Activated naive CD8-positive, alpha-beta T cell (primary cell): Measurements from ENCODE around the gene FAM3C.
"Not testable (repeated sequence)": the region's sequence is repeated elsewhere in the genome, so short reads cannot be mapped to it uniquely, and the experiment has no call there.

Experiments used
- H3K27ac Mint-ChIP-seq: one replicate; pipeline ENCODE4 v1.8.0; 2021; ENCODE audit warnings: mixed read lengths
- H3K27me3 Mint-ChIP-seq: one replicate; pipeline ENCODE4 v1.8.0; 2021; ENCODE audit warnings: mixed read lengths
- H3K36me3 Mint-ChIP-seq: one replicate; pipeline ENCODE4 v1.8.0; 2021; ENCODE audit warnings: mixed read lengths
- H3K4me1 Mint-ChIP-seq: one replicate; pipeline ENCODE4 v1.8.0; 2021; ENCODE audit warnings: low read depth, mixed read lengths
- H3K4me3 Mint-ChIP-seq: one replicate; pipeline ENCODE4 v1.8.0; 2021; ENCODE audit warnings: mild to moderate bottlenecking, mixed read lengths
- H3K9me3 Mint-ChIP-seq: one replicate; pipeline ENCODE4 v1.8.0; 2021; ENCODE audit warnings: low read depth, mixed read lengths

The FAM3C gene

GRCh38 chr7:121395961-121396757 lies at the start of gene FAM3C:
TSS of gene FAM3C (minus strand) at chr7:121396308. CDS start at chr7:121382969, 13,339 bp downstream.
- Mint-ChIP-seq H3K27ac (peak within 1 kb of the TSS; percentile 95), H3K36me3 (peaks cover 4% of the 10 kb centered on the region), H3K9me3 (no peaks in the 10 kb centered on the region), H3K4me3 (peak within 1 kb of the TSS; percentile 96), H3K4me1 (peaks cover 40% of the 10 kb centered on the region), H3K27me3 (no peaks in the 10 kb centered on the region)

GRCh38 chr7:121442845-121443244 lies 46.7 kb upstream of the FAM3C start:
- Mint-ChIP-seq H3K4me3 (no peak overlapping the region), H3K9me3 (no peaks in the 10 kb centered on the region), H3K27me3 (no peaks in the 10 kb centered on the region), H3K4me1 (peaks cover 33% of the 10 kb centered on the region), H3K27ac (peak overlapping the region; percentile 10), H3K36me3 (no peaks in the 10 kb centered on the region)

GRCh38 chr7:121440857-121441503 lies 44.9 kb upstream of the FAM3C start:
- Mint-ChIP-seq H3K4me3 (peak overlapping the region; percentile 53), H3K36me3 (no peaks in the 10 kb centered on the region), H3K4me1 (peaks cover 39% of the 10 kb centered on the region), H3K27ac (peak overlapping the region; percentile 36), H3K27me3 (no peaks in the 10 kb centered on the region), H3K9me3 (no peaks in the 10 kb centered on the region)

- H3K9me3 Mint-ChIP-seq, H3K36me3 Mint-ChIP-seq, H3K27me3 Mint-ChIP-seq: not testable (repeated sequence)
- Mint-ChIP-seq H3K27ac (peak overlapping the region; percentile 86), H3K4me3 (peak overlapping the region; percentile 78), H3K4me1 (peaks cover 39% of the 10 kb centered on the region)
Measured at GRCh38 chr7:121438043-121438955, 42.2 kb upstream of the FAM3C start.

- Mint-ChIP-seq H3K27me3 (no peaks in the 10 kb centered on the region), H3K36me3 (no peaks in the 10 kb centered on the region), H3K4me3 (no peak overlapping the region), H3K27ac (peak overlapping the region; percentile 86), H3K9me3 (no peaks in the 10 kb centered on the region), H3K4me1 (peaks cover 35% of the 10 kb centered on the region)
Measured at GRCh38 chr7:121437470-121437869, 41.4 kb upstream of the FAM3C start.

- Mint-ChIP-seq H3K9me3 (no peaks in the 10 kb centered on the region), H3K4me3 (no peak overlapping the region), H3K27ac (no peak overlapping the region), H3K27me3 (no peaks in the 10 kb centered on the region), H3K4me1 (peaks cover 33% of the 10 kb centered on the region), H3K36me3 (no peaks in the 10 kb centered on the region)
Measured at GRCh38 chr7:121436688-121437087, 40.6 kb upstream of the FAM3C start.

GRCh38 chr7:121436136-121436535 lies 40.0 kb upstream of the FAM3C start:
- Mint-ChIP-seq H3K4me1 (peaks cover 27% of the 10 kb centered on the region), H3K4me3 (no peak overlapping the region), H3K27ac (no peak overlapping the region), H3K36me3 (no peaks in the 10 kb centered on the region), H3K9me3 (no peaks in the 10 kb centered on the region), H3K27me3 (no peaks in the 10 kb centered on the region)

- H3K27ac Mint-ChIP-seq: no peak overlapping the region
- H3K9me3 Mint-ChIP-seq: no peaks in the 10 kb centered on the region
- H3K27me3 Mint-ChIP-seq: no peaks in the 10 kb centered on the region
- no peaks in the 10 kb centered on the region for H3K36me3 Mint-ChIP-seq
- no peak overlapping the region for H3K4me3 Mint-ChIP-seq
- peaks cover 16% of the 10 kb centered on the region for H3K4me1 Mint-ChIP-seq
Measured at GRCh38 chr7:121433775-121434174, 37.7 kb upstream of the FAM3C start.

- not testable (repeated sequence) for H3K9me3 Mint-ChIP-seq, H3K4me3 Mint-ChIP-seq, H3K27ac Mint-ChIP-seq, H3K36me3 Mint-ChIP-seq, H3K27me3 Mint-ChIP-seq, H3K4me1 Mint-ChIP-seq
Measured at GRCh38 chr7:121432486-121432885, 36.4 kb upstream of the FAM3C start.

GRCh38 chr7:121431996-121432395 lies 35.9 kb upstream of the FAM3C start:
- H3K27ac Mint-ChIP-seq: no peak overlapping the region

GRCh38 chr7:121431389-121431995 lies 35.4 kb upstream of the FAM3C start:
- H3K27me3 Mint-ChIP-seq: no peaks in the 10 kb centered on the region
- no peaks in the 10 kb centered on the region for H3K36me3 Mint-ChIP-seq
- no peak overlapping the region for H3K4me3 Mint-ChIP-seq
- H3K27ac Mint-ChIP-seq: no peak overlapping the region
- H3K4me1 Mint-ChIP-seq: no peaks in the 10 kb centered on the region
- no peaks in the 10 kb centered on the region for H3K9me3 Mint-ChIP-seq

More at GRCh38 chr7:121431996-121432395, 35.9 kb upstream of the FAM3C start:
- no peaks in the 10 kb centered on the region for H3K9me3 Mint-ChIP-seq
- no peak overlapping the region for H3K4me3 Mint-ChIP-seq
- H3K27me3 Mint-ChIP-seq: no peaks in the 10 kb centered on the region
- H3K4me1 Mint-ChIP-seq: no peaks in the 10 kb centered on the region
- no peaks in the 10 kb centered on the region for H3K36me3 Mint-ChIP-seq

- H3K27ac Mint-ChIP-seq: no peak overlapping the region
- H3K4me3 Mint-ChIP-seq: no peak overlapping the region
- H3K27me3 Mint-ChIP-seq: peaks cover under 1% of the 10 kb centered on the region
- no peaks in the 10 kb centered on the region for H3K4me1 Mint-ChIP-seq
- H3K36me3 Mint-ChIP-seq: no peaks in the 10 kb centered on the region
- H3K9me3 Mint-ChIP-seq: no peaks in the 10 kb centered on the region
Measured at GRCh38 chr7:121430558-121430957, 34.5 kb upstream of the FAM3C start.

- Mint-ChIP-seq H3K36me3 (no peaks in the 10 kb centered on the region), H3K27me3 (peaks cover 2% of the 10 kb centered on the region), H3K4me1 (no peaks in the 10 kb centered on the region), H3K9me3 (no peaks in the 10 kb centered on the region), H3K27ac (no peak overlapping the region), H3K4me3 (no peak overlapping the region)
Measured at GRCh38 chr7:121429798-121430197, 33.7 kb upstream of the FAM3C start.

GRCh38 chr7:121428855-121429489 lies 32.9 kb upstream of the FAM3C start:
- Mint-ChIP-seq H3K27ac (no peak overlapping the region), H3K4me1 (no peaks in the 10 kb centered on the region), H3K36me3 (no peaks in the 10 kb centered on the region)

More at GRCh38 chr7:121428855-121429489, 32.9 kb upstream of the FAM3C start:
- H3K4me3 Mint-ChIP-seq: no peak overlapping the region
- no peaks in the 10 kb centered on the region for H3K9me3 Mint-ChIP-seq
- H3K27me3 Mint-ChIP-seq: peaks cover 2% of the 10 kb centered on the region
